Colonic mucosa (tissue), 4 donors: ENCODE data around the gene PNPLA6. TPM values are rescaled to one million over a fixed set of nuclear protein-coding genes. Genes with fewer than 3 reads are reported as not detected.

Experiments
- DNase-seq: peaks from one replicate; pipeline ENCODE4 v3.0.0-alpha.2; 2020
- H3K27ac ChIP-seq: fragments of 200-600 bp; one replicate; pipeline ENCODE4 v1.8.0; 2021
- H3K27me3 ChIP-seq: fragments of 200-600 bp; one replicate; pipeline ENCODE4 v1.8.0; 2021
- H3K36me3 ChIP-seq: fragments of 200-600 bp; one replicate; pipeline ENCODE4 v1.8.0; 2021
- H3K4me1 ChIP-seq: fragments of 200-600 bp; one replicate; pipeline ENCODE4 v1.8.0; 2021; ENCODE audit warnings: mild to moderate bottlenecking
- H3K4me3 ChIP-seq: fragments of 200-600 bp; one replicate; pipeline ENCODE4 v1.8.0; 2021
- H3K9ac ChIP-seq, 2 donors: one replicate each; pipeline ENCODE4 v1.7.0; 2013; ENCODE audit warnings: control low read depth in 2 of 2, low read depth in 2 of 2, low read length in 2 of 2
- H3K9me3 ChIP-seq: fragments of 200-600 bp; one replicate; pipeline ENCODE4 v1.8.0; 2021
- CTCF ChIP-seq: fragments of 200-600 bp; IDR thresholded peaks from one replicate; pipeline ENCODE4 v1.8.0; 2022; ENCODE audit warnings: antibody characterized with exemption, mild to moderate bottlenecking
- intact Hi-C: fragments of 100-400 bp; cut with DNase I; formaldehyde crosslinking; loops from one replicate; pipeline ENCODE4 v1.14.1; 2022
- total RNA-seq, 2 donors: library from RNA; stranded (reverse); fragmentation: NEBNext Ultra II Directional in 1 of 2; extraction: Animal tissue kit (Norgen Biotek cat#: 25700) in 1 of 2; gene quantifications; one replicate each; pipeline ENCODE4 v1.2.1, GENCODE V29; 2021
- donor health status: healthy.
- donor health status: DM: no; HTN: no; CAD: no.
- donor health status: DM: no; HTN: no; CAD: no.

The PNPLA6 gene
- total RNA-seq, 2 donors from 2014 or later: 93.0 to 131 TPM

GRCh38 chr19:7526059-7526929 lies 9.2 kb upstream of the PNPLA6 start:
- Histone ChIP-seq H3K27me3 (no peaks in the 10 kb centered on the region), H3K4me3 (no peak overlapping the region), H3K9me3 (no peaks in the 10 kb centered on the region), H3K36me3 (no peaks in the 10 kb centered on the region), H3K9ac (no peak overlapping the region), H3K27ac (no peak overlapping the region), H3K4me1 (peaks cover 10% of the 10 kb centered on the region)
- TF ChIP-seq CTCF: no peak
- intact Hi-C loops: no loop called here
- no peak for DNase-seq

- no peaks in the 10 kb centered on the region for H3K27me3 ChIP-seq
- no peak for TF ChIP-seq CTCF
- no peak overlapping the region for H3K27ac ChIP-seq
- H3K4me1 ChIP-seq: peaks cover 6% of the 10 kb centered on the region
- H3K4me3 ChIP-seq: no peak overlapping the region
- no peak for DNase-seq
- intact Hi-C loops: no loop called here
- no peaks in the 10 kb centered on the region for H3K9me3 ChIP-seq
- H3K9ac ChIP-seq: no peak overlapping the region
- H3K36me3 ChIP-seq: no peaks in the 10 kb centered on the region
Observed at GRCh38 chr19:7527516-7528191, 7.9 kb upstream of the PNPLA6 start.

DNA sequence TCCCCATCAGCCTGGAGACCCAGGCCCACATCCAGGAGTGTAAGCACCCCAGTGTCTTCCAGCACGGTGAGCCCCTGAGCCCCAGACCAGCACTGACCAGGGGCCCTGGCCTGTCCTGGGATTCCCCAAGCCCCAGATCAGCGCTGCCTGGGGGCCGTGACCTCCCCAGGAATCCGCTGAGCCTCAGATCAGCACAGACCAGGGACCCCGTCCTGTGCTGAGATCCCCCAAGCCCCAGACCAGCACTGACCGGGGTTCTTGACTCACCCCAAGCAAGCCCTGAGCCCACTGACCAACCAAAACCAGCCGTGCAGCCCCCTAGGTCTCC lies 7.4 kb upstream of the PNPLA6 start:
- Histone ChIP-seq H3K36me3 (no peaks in the 10 kb centered on the region), H3K9me3 (no peaks in the 10 kb centered on the region), H3K27ac (no peak overlapping the region), H3K4me3 (no peak overlapping the region), H3K9ac (no peak overlapping the region), H3K27me3 (no peaks in the 10 kb centered on the region), H3K4me1 (peaks cover 4% of the 10 kb centered on the region)
- no peak for DNase-seq
- intact Hi-C loops: no loop called here
- no peak for TF ChIP-seq CTCF

- intact Hi-C loops: no loop called here
- no peak for DNase-seq
- no peaks in the 10 kb centered on the region for H3K36me3 ChIP-seq
Observed at GRCh38 chr19:7528522-7529245, 6.8 kb upstream of the PNPLA6 start.

More at GRCh38 chr19:7528522-7529245, 6.8 kb upstream of the PNPLA6 start:
- H3K4me3 ChIP-seq: no peak overlapping the region
- H3K9me3 ChIP-seq: no peaks in the 10 kb centered on the region
- H3K4me1 ChIP-seq: no peaks in the 10 kb centered on the region
- H3K9ac ChIP-seq: no peak overlapping the region
- no peak for TF ChIP-seq CTCF
- no peak overlapping the region for H3K27ac ChIP-seq
- H3K27me3 ChIP-seq: no peaks in the 10 kb centered on the region
